H1 (cell line): ENCODE data around the gene GDF2. TPM values are rescaled to one million over a fixed set of nuclear protein-coding genes. Genes with fewer than 3 reads are reported as not detected.

Source experiments
- BCL11A ChIP-seq, 2 experiments: IDR thresholded peaks; one replicate each; pipeline ENCODE4 v1.6.1; 2011; ENCODE audit warnings: low read depth in 2 of 2, low read length in 2 of 2, mild to moderate bottlenecking in 2 of 2
- RXRA ChIP-seq: IDR thresholded peaks from 2 replicates; pipeline ENCODE4 v1.6.1; 2011; ENCODE audit warnings: low read depth, mild to moderate bottlenecking, low read length, moderate library complexity; ENCODE audit not compliant: insufficient read depth
- SP2 ChIP-seq: IDR thresholded peaks from 2 replicates; pipeline ENCODE4 v1.6.1; 2012; ENCODE audit warnings: mild to moderate bottlenecking, low read length, inconsistent platforms
- USF2 ChIP-seq: IDR thresholded peaks from 2 replicates; pipeline ENCODE4 v1.6.1; 2011; ENCODE audit warnings: low read length, improper control_type of control experiment
- polyA plus RNA-seq, 7 experiments: library from polyadenylated mRNA; depleted of rRNA in 3 of 7; stranded (reverse) in 5 of 7; unstranded in 2 of 7; fragments of >200 nt in 5 of 7; fragments of 200-250 nt in 2 of 7; gene quantifications; 1 replicate in 5 of 7; 2 replicates in 1 of 7; 4 replicates in 1 of 7; pipeline versions ENCODE4 v1.2.1 to v1.2.3, GENCODE V29; 2011 to 2013; ENCODE audit warnings: missing spikeins in 2 of 7, mixed read lengths in 2 of 7
- total RNA-seq: library from RNA; stranded (reverse); fragmentation: NEBNext Ultra II Directional; extraction: Animal tissue kit (Norgen Biotek cat#: 25700); gene quantifications from 2 replicates; pipeline ENCODE4 v1.2.1, GENCODE V29; 2021

GDF2 gene
- total and polyA plus RNA-seq, 2 of the 8 experiments (the other 6 are each of a cell fraction or from before 2014, with no cell fraction given) = not detected

- TF ChIP-seq USF2 (no peak), BCL11A (IDR thresholded peaks at IDR 0.05; ENCODE audit: low read depth in 2 of 2, low read length in 2 of 2) (no peak), SP2 (no peak), RXRA (no peak)
Observed at GRCh38 chr10:47305566-47305965, 16.7 kb upstream of the GDF2 start (continued).
